ENCODE results near the gene APOA5.

DNA sequence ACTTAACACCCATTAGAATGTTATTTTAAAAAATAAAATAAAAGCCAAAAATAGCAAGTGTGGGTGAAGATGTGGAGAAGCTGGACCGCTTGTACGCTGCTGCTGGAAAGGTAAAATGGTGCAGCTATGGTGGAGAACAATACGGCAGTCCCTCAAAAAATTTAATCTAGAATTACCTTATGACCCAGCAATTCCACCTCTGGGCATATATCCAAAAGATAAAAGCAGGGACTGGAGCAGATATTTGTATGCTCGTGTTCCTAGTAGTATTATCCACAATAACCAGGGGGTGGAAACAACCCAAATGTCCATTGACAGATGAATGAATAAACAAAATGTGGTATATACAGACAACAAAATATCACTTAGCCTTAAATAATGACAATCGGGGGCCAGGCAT lies 6.1 kb upstream of the APOA5 start:
- TF ChIP-seq, protein P1, sequence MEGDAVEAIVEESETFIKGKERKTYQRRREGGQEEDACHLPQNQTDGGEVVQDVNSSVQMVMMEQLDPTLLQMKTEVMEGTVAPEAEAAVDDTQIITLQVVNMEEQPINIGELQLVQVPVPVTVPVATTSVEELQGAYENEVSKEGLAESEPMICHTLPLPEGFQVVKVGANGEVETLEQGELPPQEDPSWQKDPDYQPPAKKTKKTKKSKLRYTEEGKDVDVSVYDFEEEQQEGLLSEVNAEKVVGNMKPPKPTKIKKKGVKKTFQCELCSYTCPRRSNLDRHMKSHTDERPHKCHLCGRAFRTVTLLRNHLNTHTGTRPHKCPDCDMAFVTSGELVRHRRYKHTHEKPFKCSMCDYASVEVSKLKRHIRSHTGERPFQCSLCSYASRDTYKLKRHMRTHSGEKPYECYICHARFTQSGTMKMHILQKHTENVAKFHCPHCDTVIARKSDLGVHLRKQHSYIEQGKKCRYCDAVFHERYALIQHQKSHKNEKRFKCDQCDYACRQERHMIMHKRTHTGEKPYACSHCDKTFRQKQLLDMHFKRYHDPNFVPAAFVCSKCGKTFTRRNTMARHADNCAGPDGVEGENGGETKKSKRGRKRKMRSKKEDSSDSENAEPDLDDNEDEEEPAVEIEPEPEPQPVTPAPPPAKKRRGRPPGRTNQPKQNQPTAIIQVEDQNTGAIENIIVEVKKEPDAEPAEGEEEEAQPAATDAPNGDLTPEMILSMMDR (IDR thresholded peaks at IDR 0.05), result no peak
- TF ChIP-seq POLR2A (IDR thresholded peaks at IDR 0.05), result no peak
